HepG2 (cell line): ENCODE results near the gene TRIM28. TPM values are rescaled to one million over a fixed set of nuclear protein-coding genes. Genes with fewer than 3 reads are reported as not detected.
A peak's percentile ranks its signal among the peaks of the same experiment; 100 is the strongest.

Source experiments
- FIP1L1 ChIP-seq: fragments of 200-400 bp; formaldehyde crosslinking; IDR thresholded peaks from 2 replicates; pipeline ENCODE4 v1.6.1; 2018; ENCODE audit warnings: low read depth, mild to moderate bottlenecking, low read length, moderate library complexity, borderline replicate concordance; ENCODE audit not compliant: insufficient read depth
- NFATC3 ChIP-seq: sonication (generic); formaldehyde crosslinking; IDR thresholded peaks from 2 replicates; pipeline ENCODE4 v1.5.1; 2020; ENCODE audit warnings: mild to moderate bottlenecking, missing genetic modification reagents
- NFE2L1 ChIP-seq: sonication (generic); formaldehyde crosslinking; IDR thresholded peaks from 2 replicates; pipeline ENCODE4 v1.4.0; 2020; ENCODE audit warnings: missing genetic modification reagents, mild to moderate bottlenecking, borderline replicate concordance
- PHF5A ChIP-seq: IDR thresholded peaks from one replicate; pipeline ENCODE4 v1.6.1; 2018; ENCODE audit warnings: low read depth, missing genetic modification reagents; ENCODE audit not compliant: unreplicated experiment
- POLR2AphosphoS2 ChIP-seq: IDR thresholded peaks from 2 replicates; pipeline ENCODE4 v1.6.1; 2011; ENCODE audit warnings: low read depth, low read length, improper control_type of control experiment
- POLR2AphosphoS5 ChIP-seq: IDR thresholded peaks from 2 replicates; pipeline ENCODE4 v1.6.1; 2012; ENCODE audit warnings: low read depth, low read length
- RFX1 ChIP-seq: fragments of 450-650 bp; IDR thresholded peaks from 2 replicates; pipeline ENCODE4 v1.6.1; 2017
- SIX4 ChIP-seq: sonication (generic); formaldehyde crosslinking; IDR thresholded peaks from 2 replicates; pipeline ENCODE4 v1.4.0; 2020; ENCODE audit warnings: missing genetic modification reagents
- SNAPC4 ChIP-seq: sonication (generic); formaldehyde crosslinking; IDR thresholded peaks from 2 replicates; pipeline ENCODE4 v1.4.0; 2020; ENCODE audit warnings: mild to moderate bottlenecking, missing genetic modification reagents
- SOX5 ChIP-seq: IDR thresholded peaks from 2 replicates; pipeline ENCODE4 v1.6.1; 2016; ENCODE audit warnings: borderline replicate concordance
- TARDBP ChIP-seq: sonication (generic); formaldehyde crosslinking; IDR thresholded peaks from 2 replicates; pipeline ENCODE4 v1.8.0; 2022; ENCODE audit warnings: mild to moderate bottlenecking, missing genetic modification reagents
- TBX2 ChIP-seq: sonication (generic); formaldehyde crosslinking; IDR thresholded peaks from 2 replicates; pipeline ENCODE4 v1.5.0; 2020; ENCODE audit warnings: missing genetic modification reagents, mild to moderate bottlenecking, borderline replicate concordance
- TMF1 ChIP-seq: sonication (generic); formaldehyde crosslinking; IDR thresholded peaks from 2 replicates; pipeline ENCODE4 v1.8.1; 2022; ENCODE audit warnings: low read depth, missing genetic modification reagents
- WIZ ChIP-seq: sonication (generic); formaldehyde crosslinking; IDR thresholded peaks from 2 replicates; pipeline ENCODE4 v1.5.1; 2020; ENCODE audit warnings: mild to moderate bottlenecking, missing genetic modification reagents
- ZMYM4 ChIP-seq: sonication (generic); formaldehyde crosslinking; IDR thresholded peaks from 2 replicates; pipeline ENCODE4 v1.8.1; 2023; ENCODE audit warnings: mild to moderate bottlenecking, missing genetic modification reagents
- ZNF260 ChIP-seq: sonication (generic); formaldehyde crosslinking; IDR thresholded peaks from 2 replicates; pipeline ENCODE4 v1.4.0; 2020; ENCODE audit warnings: missing genetic modification reagents, low read depth, mild to moderate bottlenecking, borderline replicate concordance
- ZNF30 ChIP-seq: sonication (generic); formaldehyde crosslinking; IDR thresholded peaks from 2 replicates; pipeline ENCODE4 v1.5.0; 2020; ENCODE audit warnings: mild to moderate bottlenecking, missing genetic modification reagents
- ZNF335 ChIP-seq: sonication (generic); formaldehyde crosslinking; IDR thresholded peaks from 2 replicates; pipeline ENCODE4 v1.4.0; 2020; ENCODE audit warnings: missing genetic modification reagents
- ZNF781 ChIP-seq: sonication (generic); formaldehyde crosslinking; IDR thresholded peaks from 2 replicates; pipeline ENCODE4 v1.5.1; 2020; ENCODE audit warnings: borderline replicate concordance, mild to moderate bottlenecking, missing genetic modification reagents; ENCODE audit errors: not compliant biosample characterization
- polyA plus RNA-seq, 8 experiments: library from polyadenylated mRNA; depleted of rRNA in 3 of 8; stranded (reverse) in 7 of 8; unstranded in 1 of 8; fragments of >200 nt; fragmentation: Illumina TruSeq in 4 of 8; extraction: Trizol in 4 of 8; gene quantifications; 2 replicates each; pipeline versions ENCODE4 v1.2.1 to v1.2.3, GENCODE V29; 2011 to 2016; ENCODE audit warnings: low read depth in 4 of 8, missing spikeins in 1 of 8, mixed read lengths in 1 of 8; ENCODE audit not compliant: insufficient read depth in 1 of 8
- total RNA-seq, 5 experiments: library from RNA; depleted of rRNA; stranded (reverse); fragments of >200 nt; fragmentation: Illumina TruSeq; extraction: Trizol; gene quantifications; 2 replicates each; pipeline ENCODE4 v1.2.3, GENCODE V29; 2016; ENCODE audit warnings: low read depth in 1 of 5
- TF ChIP-seq, protein P1 (sequence below): IDR thresholded peaks from 2 replicates; pipeline ENCODE4 v1.6.1; 2016; ENCODE audit warnings: low read depth, missing genetic modification reagents, missing compliant biosample characterization

Gene TRIM28
- total and polyA plus RNA-seq, 2 of the 13 experiments (the other 11 are each of a cell fraction or from before 2014, with no cell fraction given): 361 to 439 TPM

GRCh38 chr19:58558623-58559274, 14.9 kb downstream of the TRIM28 start (continued):
- TF ChIP-seq ZMYM4 (0 out of 2 replicates have a peak, but pooled peaks have one; percentile 51), FIP1L1 (no peak), PHF5A (CRISPR knock-in tag) (peak; percentile 28), WIZ (peak; percentile 70), ZNF260 (CRISPR knock-in tag) (no peak), RFX1 (peak; percentile 60; the same call in 1 of the 2 replicates), POLR2AphosphoS5 (peak; percentile 56), TARDBP (CRISPR knock-in tag) (peak; percentile 21; the same call in 1 of the 2 replicates), TBX2 (CRISPR knock-in tag) (peak; percentile 71; the same call in 1 of the 2 replicates), NFE2L1 (no peak), NFATC3 (CRISPR knock-in tag) (peak; percentile 36; the same call in 1 of the 2 replicates), POLR2AphosphoS2 (no peak), SIX4 (CRISPR knock-in tag) (no peak), ZNF30 (CRISPR knock-in tag) (no peak), TMF1 (CRISPR knock-in tag) (0 out of 2 replicates have a peak, but pooled peaks have one; percentile 30), ZNF781 (no peak), SOX5 (CRISPR knock-in tag) (peak; percentile 32; the same call in 1 of the 2 replicates), SNAPC4 (no peak), ZNF335 (CRISPR knock-in tag) (no peak)
- TF ChIP-seq, protein P1, sequence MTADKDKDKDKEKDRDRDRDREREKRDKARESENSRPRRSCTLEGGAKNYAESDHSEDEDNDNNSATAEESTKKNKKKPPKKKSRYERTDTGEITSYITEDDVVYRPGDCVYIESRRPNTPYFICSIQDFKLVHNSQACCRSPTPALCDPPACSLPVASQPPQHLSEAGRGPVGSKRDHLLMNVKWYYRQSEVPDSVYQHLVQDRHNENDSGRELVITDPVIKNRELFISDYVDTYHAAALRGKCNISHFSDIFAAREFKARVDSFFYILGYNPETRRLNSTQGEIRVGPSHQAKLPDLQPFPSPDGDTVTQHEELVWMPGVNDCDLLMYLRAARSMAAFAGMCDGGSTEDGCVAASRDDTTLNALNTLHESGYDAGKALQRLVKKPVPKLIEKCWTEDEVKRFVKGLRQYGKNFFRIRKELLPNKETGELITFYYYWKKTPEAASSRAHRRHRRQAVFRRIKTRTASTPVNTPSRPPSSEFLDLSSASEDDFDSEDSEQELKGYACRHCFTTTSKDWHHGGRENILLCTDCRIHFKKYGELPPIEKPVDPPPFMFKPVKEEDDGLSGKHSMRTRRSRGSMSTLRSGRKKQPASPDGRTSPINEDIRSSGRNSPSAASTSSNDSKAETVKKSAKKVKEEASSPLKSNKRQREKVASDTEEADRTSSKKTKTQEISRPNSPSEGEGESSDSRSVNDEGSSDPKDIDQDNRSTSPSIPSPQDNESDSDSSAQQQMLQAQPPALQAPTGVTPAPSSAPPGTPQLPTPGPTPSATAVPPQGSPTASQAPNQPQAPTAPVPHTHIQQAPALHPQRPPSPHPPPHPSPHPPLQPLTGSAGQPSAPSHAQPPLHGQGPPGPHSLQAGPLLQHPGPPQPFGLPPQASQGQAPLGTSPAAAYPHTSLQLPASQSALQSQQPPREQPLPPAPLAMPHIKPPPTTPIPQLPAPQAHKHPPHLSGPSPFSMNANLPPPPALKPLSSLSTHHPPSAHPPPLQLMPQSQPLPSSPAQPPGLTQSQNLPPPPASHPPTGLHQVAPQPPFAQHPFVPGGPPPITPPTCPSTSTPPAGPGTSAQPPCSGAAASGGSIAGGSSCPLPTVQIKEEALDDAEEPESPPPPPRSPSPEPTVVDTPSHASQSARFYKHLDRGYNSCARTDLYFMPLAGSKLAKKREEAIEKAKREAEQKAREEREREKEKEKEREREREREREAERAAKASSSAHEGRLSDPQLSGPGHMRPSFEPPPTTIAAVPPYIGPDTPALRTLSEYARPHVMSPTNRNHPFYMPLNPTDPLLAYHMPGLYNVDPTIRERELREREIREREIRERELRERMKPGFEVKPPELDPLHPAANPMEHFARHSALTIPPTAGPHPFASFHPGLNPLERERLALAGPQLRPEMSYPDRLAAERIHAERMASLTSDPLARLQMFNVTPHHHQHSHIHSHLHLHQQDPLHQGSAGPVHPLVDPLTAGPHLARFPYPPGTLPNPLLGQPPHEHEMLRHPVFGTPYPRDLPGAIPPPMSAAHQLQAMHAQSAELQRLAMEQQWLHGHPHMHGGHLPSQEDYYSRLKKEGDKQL (CRISPR knock-in tag): no peak
